ENCODE results near the gene APOA5. TPM values are rescaled to one million over a fixed set of nuclear protein-coding genes. Genes with fewer than 3 reads are reported as not detected.
"Not testable (repeated sequence)": the region's sequence is repeated elsewhere in the genome, so short reads cannot be mapped to it uniquely, and the experiment has no call there.

APOA5 gene, protein sequence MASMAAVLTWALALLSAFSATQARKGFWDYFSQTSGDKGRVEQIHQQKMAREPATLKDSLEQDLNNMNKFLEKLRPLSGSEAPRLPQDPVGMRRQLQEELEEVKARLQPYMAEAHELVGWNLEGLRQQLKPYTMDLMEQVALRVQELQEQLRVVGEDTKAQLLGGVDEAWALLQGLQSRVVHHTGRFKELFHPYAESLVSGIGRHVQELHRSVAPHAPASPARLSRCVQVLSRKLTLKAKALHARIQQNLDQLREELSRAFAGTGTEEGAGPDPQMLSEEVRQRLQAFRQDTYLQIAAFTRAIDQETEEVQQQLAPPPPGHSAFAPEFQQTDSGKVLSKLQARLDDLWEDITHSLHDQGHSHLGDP
- not detected for total RNA-seq

DNA sequence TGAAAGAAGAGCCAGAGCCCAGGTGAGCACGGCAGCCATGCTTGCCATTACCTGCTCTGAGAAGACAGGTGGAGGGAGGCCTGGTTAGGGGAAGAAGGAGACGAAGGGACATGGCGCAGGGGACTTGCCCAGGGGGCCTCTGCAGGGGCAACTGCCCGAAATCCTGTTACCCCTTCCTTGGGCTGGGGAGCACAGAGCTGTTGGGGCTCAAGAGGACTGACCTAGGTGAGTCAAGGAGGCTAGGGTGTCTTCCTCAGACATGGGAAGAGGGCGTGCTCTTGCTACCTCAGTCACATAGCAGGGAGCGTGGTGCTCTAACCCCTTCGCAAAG lies at the start of gene APOA5:
Gene APOA5, minus strand, starts transcription at position 67 of the 331 bp plus-strand sequence. Its CDS starts 19 bp downstream, at position 48.
- no peak for DNase-seq

DNA sequence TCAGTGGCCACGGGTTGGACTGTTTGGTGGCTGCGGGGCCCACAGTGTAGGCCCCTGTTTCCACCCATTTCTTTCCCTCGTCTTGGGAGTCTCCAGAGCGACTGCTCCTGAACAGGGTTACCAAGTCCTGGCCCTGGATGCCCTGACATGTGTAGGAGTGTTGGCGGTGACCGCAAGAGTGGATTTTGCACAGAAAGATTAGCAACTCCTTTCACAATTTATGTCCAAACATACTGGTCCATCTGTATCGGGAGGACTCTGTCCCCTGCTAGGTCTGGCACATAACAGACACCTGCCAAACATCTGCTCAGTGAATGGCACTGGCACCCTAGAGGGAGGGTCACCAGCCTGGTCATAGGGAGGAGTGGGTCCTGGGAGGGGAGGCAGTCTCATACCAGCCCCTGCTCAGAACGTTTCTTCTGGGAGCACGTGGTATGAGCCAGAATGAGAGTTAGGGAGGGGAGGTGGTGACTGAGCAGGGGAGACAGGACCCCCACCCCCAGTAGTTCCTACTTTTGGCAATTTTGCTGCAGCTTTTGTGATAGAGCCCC lies 49.1 kb upstream of the APOA5 start:
- no peak for DNase-seq

DNA sequence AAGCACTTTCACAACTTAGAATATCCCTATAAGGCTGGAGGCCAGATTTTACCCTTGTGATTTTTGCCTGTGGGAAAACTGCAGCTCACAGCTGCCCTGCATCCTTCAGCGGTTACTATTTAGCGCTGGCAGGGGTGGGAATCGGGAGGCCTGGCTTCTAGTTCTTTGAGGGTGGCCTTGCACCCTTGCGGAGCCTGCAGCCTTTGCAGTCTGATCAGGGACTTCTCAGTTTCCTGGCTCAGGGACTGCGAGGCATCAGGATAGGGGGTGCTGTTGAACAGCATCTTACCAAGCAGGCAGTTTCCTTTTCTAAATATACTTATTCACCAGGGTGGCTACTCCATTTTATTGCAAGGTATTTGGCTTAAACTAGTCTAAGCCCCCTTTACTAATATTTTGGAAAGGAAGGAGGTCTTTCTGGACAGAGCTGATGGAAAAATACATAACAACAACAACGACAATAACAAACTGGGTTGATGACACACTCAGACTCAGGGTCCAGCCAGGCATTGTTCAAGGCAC lies 48.6 kb upstream of the APOA5 start:
- peak; percentile 41 for DNase-seq

DNA sequence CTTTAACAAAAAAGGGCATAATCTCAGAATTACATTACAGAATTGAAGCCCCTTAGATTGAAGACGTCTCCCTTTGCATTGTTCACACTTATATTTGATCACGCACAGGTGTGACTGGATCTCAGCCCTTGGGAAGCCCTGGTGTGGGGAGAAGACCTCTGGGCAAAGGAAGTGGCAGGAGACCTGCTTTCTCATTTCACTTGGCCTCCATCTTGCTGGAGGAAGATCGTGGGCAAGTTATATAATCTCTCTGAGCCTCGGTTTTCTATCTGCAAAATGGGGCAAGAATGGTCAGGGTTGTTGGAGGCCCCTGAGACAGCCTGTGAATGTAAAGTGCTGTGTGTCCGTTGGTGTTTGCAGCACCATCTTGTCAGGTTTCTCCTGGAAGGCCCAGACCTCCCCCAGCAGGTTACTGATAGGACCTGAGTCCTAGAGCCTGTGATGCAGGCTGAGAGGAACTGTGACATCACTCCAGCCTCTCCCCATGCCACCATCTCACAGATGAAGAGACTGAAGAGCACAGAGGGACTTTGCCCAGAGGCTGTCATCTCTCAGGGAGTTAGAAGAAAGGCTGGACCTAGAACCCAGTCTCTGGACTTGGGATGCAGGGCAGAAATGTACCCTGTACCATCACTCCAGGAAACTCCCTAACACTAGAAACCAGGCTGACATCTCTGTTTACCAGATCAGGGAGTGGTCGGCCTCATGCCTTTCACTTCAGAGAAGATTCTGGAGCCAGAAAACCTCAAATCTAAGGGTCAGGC lies 46.8 kb upstream of the APOA5 start:
- no peak for DNase-seq

DNA sequence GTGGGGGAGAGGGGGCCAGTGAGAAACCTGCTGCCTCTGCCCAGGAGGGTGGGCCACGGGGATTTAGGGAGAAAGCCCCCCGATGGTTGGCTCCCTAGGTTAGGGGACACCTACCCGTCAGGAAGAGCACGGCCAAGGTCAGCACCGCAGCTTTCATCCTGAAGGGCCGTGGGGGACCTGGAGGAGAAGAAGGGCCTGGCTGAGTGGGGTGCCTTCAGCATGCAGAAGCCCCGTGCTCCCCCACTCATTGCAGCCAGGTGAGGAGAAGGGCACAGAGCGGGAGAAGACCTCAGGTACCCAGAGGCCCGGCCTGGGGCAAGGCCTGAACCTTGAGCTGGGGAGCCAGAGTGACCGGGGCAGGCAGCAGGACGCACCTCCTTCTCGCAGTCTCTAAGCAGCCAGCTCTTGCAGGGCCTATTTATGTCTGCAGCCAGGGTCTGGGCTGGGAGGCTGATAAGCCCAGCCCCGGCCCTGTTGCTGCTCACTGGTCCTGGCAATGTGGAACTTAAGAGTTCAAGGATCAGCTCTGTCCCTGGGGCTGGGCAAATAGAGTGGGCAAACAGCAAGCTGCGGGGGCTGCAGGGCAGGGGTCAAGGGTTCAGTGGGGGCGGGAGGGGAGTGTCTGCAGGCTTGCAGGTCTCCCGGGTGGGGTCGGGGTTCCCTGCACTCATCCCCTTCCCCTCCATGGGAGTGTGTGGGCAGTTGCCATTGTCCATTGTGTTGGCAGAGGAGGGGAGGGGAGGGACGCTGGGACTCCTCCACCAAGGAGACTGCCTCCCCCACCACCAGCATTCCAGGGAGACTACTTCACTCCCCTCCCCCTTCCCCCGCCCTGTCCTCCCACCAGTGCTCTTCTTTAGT lies 45.8 kb upstream of the APOA5 start, which contains the start of gene APOA1:
Gene APOA1, minus strand, starts transcription at position 392 of the 861 bp plus-strand sequence. Its CDS starts 235 bp downstream, at position 157.
- DNase-seq: no peak

DNA sequence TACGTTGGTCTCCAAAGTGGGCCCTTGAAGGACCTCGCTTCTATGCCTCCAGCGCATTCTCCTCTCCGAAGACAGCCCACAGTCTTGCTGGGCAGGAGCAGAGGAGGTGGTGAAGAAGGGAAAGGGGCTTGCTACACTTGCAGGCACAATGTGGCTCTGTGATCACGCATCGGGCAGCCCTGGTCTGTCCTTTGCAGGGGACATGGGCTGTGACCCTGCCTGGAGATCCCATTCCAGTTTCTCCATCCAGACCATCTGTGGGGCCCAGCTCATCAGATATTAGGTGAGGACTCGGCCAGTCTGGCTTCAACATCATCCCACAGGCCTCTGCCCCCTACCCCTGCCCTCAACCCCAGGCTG lies 44.9 kb upstream of the APOA5 start:
- DNase-seq: no peak

DNA sequence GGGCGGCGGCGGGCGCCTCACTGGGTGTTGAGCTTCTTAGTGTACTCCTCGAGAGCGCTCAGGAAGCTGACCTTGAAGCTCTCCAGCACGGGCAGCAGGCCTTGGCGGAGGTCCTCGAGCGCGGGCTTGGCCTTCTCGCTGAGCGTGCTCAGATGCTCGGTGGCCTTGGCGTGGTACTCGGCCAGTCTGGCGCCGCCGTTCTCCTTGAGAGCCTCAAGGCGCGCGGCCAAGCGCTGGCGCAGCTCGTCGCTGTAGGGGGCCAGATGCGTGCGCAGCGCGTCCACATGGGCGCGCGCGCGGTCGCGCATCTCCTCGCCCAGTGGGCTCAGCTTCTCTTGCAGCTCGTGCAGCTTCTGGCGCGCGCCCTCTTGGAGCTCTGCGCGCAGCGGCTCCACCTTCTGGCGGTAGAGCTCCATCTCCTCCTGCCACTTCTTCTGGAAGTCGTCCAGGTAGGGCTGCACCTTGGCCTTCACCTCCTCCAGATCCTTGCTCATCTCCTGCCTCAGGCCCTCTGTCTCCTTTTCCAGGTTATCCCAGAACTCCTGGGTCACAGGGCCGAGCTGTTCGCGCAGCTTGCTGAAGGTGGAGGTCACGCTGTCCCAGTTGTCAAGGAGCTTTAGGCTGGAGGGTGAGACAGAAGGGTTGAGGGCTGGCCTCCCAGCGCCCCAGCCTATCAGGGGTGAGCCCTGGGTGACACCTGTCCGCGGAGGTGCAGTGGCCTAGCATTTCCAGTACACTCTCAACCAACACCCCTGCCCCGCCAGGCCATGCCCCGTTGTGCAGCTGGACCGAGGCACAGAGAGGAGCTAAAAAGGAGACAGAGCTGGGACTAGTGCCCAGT lies 44.3 kb upstream of the APOA5 start:
- peak; percentile 92 for DNase-seq

DNA sequence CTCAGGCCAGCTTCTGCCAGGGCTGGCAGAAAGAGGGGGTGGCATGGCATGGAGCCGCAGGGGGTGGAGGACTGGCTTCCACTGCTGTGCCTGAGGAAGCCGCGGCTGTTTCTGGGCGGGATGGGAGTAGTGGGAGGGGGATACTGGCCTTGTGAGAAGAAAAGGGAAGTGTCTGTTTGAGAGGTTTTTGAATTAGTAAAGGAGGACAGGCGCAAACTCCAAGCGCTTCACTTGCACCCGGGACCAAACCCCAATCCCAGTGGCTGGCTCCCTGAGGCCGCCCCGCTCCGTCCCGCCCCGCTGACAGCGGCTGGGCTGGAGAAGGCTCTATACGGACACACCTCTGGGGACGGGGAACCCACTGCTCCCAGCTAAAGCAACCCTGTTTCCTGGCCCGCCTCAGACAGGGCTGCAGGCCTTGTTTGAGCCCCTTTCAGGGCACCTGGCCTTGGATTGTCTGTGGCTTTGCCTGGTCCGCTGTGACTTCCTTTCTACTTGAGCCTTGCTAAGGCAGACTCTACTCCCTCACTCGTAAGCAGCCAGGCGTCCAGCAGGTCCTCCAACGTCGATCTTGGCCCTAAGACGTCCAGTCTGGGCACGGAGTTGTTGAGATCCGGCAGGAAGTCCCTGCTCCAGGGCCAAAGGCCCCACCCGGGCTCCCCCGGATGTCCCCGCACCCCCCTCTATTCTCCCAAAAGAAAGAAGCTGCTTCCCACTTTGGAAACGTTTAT lies 43.5 kb upstream of the APOA5 start:
- no peak for DNase-seq

DNA sequence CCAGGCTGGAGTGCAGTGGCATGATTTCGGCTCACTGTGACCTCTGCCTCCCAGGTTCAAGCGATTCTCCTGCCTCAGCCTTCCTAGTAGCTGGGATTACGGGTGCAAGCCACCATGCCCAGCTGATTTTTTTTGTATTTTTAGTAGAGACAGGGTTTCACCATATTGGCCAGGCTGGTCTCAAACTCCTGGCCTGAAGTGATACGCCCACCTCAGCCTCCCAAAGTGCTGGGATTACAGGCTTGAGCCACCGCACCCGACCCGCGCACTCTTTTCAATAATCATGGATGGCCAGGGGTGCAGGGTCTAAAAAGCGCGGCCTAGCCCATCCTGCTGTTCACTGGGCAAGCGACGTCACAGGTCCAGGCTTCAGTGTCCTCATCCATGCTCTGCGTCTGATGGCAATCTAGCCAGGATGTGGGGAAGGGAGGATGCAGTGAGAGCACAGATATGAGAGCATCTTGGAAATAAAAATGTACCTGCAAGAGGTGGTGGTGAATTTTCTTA lies 42.9 kb upstream of the APOA5 start:
- DNase-seq: not testable (repeated sequence)

DNA sequence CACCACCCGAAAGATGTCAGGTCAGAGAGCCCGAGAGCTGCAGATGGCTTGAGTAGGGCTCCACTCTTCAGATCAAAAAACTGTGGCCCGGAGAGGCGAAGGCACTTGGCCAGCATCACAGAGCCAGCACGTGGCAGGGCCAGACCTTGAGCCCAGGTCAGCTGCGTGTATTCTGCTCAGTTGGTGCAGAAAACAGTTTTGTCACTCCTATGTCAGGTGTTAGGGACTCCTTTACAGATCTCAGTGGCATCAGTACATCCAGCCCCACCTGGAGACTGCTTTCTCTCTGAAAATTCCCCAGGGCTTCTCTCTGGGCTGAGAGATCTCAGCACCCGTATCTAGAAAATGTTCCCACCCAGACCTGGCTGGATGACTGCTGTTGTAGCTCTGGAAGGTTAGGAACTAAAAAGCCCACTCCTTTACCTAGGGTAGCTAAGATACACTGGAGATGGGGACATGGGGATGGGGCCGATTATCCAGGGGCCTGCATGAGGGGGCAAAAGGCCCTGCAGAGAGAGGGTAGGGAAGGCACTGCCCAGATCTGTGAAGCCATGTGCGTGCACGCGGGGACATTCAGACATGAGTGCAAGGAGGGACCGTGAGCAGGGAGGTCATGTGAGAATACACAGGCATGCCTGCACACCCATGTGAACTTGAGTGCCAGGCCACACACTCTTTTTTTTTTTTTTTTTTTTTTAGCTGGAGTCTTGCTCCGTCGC lies 42.3 kb upstream of the APOA5 start:
- no peak for DNase-seq

DNA sequence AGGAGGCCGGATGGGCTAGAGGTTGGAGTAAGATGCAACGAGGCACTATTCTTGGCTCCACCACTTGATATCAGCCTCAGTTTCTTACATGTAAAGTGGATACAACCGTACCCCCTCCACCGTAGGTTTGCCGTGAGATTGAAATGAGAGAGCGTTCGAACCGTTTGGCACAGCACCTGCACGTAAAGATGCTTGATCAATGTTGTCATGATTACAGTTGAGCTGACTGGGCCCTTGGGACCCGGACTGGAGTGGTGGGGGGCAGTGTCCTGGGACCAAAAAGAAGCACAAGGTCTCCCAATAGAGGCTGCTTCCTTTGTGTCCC lies 41.8 kb upstream of the APOA5 start:
- DNase-seq: no peak

DNA sequence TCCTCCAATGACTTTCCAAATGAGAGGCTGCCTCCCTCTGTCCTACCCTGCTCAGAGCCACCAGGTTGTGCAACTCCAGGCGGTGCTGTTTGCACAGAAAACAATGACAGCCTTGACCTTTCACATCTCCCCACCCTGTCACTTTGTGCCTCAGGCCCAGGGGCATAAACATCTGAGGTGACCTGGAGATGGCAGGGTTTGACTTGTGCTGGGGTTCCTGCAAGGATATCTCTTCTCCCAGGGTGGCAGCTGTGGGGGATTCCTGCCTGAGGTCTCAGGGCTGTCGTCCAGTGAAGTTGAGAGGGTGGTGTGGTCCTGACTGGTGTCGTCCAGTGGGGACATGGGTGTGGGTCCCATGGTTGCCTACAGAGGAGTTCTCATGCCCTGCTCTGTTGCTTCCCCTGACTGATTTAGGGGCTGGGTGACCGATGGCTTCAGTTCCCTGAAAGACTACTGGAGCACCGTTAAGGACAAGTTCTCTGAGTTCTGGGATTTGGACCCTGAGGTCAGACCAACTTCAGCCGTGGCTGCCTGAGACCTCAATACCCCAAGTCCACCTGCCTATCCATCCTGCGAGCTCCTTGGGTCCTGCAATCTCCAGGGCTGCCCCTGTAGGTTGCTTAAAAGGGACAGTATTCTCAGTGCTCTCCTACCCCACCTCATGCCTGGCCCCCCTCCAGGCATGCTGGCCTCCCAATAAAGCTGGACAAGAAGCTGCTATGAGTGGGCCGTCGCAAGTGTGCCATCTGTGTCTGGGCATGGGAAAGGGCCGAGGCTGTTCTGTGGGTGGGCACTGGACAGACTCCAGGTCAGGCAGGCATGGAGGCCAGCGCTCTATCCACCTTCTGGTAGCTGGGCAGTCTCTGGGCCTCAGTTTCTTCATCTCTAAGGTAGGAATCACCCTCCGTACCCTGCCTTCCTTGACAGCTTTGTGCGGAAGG lies 40.9 kb upstream of the APOA5 start:
- DNase-seq: no peak

DNA sequence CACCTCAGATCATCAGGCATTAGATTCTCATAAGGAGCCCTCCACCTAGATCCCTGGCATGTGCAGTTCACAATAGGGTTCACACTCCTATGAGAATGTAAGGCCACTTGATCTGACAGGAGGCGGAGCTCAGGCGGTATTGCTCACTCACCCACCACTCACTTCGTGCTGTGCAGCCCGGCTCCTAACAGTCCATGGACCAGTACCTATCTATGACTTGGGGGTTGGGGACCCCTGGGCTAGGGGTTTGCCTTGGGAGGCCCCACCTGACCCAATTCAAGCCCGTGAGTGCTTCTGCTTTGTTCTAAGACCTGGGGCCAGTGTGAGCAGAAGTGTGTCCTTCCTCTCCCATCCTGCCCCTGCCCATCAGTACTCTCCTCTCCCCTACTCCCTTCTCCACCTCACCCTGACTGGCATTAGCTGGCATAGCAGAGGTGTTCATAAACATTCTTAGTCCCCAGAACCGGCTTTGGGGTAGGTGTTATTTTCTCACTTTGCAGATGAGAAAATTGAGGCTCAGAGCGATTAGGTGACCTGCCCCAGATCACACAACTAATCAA lies 40.2 kb upstream of the APOA5 start:
- no peak for DNase-seq

DNA sequence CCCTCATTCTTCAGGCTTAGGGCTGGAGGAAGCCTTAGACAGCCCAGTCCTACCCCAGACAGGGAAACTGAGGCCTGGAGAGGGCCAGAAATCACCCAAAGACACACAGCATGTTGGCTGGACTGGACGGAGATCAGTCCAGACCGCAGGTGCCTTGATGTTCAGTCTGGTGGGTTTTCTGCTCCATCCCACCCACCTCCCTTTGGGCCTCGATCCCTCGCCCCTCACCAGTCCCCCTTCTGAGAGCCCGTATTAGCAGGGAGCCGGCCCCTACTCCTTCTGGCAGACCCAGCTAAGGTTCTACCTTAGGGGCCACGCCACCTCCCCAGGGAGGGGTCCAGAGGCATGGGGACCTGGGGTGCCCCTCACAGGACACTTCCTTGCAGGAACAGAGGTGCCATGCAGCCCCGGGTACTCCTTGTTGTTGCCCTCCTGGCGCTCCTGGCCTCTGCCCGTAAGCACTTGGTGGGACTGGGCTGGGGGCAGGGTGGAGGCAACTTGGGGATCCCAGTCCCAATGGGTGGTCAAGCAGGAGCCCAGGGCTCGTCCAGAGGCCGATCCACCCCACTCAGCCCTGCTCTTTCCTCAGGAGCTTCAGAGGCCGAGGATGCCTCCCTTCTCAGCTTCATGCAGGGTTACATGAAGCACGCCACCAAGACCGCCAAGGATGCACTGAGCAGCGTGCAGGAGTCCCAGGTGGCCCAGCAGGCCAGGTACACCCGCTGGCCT lies 38.7 kb upstream of the APOA5 start:
- no peak for DNase-seq

DNA sequence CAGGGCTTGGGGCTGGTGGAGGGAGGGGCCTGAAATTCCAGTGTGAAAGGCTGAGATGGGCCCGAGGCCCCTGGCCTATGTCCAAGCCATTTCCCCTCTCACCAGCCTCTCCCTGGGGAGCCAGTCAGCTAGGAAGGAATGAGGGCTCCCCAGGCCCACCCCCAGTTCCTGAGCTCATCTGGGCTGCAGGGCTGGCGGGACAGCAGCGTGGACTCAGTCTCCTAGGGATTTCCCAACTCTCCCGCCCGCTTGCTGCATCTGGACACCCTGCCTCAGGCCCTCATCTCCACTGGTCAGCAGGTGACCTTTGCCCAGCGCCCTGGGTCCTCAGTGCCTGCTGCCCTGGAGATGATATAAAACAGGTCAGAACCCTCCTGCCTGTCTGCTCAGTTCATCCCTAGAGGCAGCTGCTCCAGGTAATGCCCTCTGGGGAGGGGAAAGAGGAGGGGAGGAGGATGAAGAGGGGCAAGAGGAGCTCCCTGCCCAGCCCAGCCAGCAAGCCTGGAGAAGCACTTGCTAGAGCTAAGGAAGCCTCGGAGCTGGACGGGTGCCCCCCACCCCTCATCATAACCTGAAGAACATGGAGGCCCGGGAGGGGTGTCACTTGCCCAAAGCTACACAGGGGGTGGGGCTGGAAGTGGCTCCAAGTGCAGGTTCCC lies 38.0 kb upstream of the APOA5 start, which contains the start of gene APOC3:
Gene APOC3, plus strand, starts transcription at position 383 of the 659 bp plus-strand sequence. CDS start 676 bp downstream, outside the sequence.
- DNase-seq: no peak

DNA sequence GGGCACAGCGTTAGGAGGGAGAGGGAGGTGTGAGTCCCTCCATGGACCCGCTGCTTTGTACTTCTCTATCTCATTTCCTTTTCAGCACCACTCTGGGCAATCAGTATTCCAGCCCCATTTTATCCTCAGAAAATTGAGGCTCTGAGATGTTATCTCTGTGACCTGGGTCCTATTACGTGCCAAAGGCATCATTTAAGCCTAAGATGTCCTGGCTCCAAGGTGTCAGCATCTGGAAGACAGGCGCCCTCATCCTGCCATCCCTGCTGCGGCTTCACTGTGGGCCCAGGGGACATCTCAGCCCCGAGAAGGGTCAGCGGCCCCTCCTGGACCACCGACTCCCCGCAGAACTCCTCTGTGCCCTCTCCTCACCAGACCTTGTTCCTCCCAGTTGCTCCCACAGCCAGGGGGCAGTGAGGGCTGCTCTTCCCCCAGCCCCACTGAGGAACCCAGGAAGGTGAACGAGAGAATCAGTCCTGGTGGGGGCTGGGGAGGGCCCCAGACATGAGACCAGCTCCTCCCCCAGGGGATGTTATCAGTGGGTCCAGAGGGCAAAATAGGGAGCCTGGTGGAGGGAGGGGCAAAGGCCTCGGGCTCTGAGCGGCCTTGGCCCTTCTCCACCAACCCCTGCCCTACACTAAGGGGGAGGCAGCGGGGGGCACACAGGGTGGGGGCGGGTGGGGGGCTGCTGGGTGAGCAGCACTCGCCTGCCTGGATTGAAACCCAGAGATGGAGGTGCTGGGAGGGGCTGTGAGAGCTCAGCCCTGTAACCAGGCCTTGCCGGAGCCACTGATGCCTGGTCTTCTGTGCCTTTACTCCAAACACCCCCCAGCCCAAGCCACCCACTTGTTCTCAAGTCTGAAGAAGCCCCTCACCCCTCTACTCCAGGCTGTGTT lies 37.2 kb upstream of the APOA5 start:
- no peak for DNase-seq

All from tongue (tissue), 2 donors.